Cerebellar nuclear complex (tissue), 1 donor: ENCODE measurements around the gene ECE1.
"Not testable (repeated sequence)": the region's sequence is repeated elsewhere in the genome, so short reads cannot be mapped to it uniquely, and the experiment has no call there.

Source experiments
- DNase-seq, 2 experiments: peaks; one replicate each; lab custom pipeline; 2025; lab: John Stamatoyannopoulos, UW

Gene ECE1

GRCh38 chr1:21219674-21220073, 70.6 kb downstream of the ECE1 start:
- no peak for DNase-seq

- DNase-seq, result no peak
Observed at GRCh38 chr1:21217812-21218596, 72.3 kb downstream of the ECE1 start.

GRCh38 chr1:21216835-21217811, 73.1 kb downstream of the ECE1 start:
- DNase-seq, result no peak

GRCh38 chr1:21212126-21212525, 78.1 kb downstream of the ECE1 start:
- no peak for DNase-seq

- not testable (repeated sequence) for DNase-seq
Observed at GRCh38 chr1:21208137-21208700, 82.0 kb downstream of the ECE1 start.

GRCh38 chr1:21206117-21206516, 84.1 kb downstream of the ECE1 start:
- no peak for DNase-seq

- DNase-seq, result no peak
Observed at GRCh38 chr1:21205416-21205815, 84.8 kb downstream of the ECE1 start.

- DNase-seq, result no peak
Observed at GRCh38 chr1:21201650-21202049, 88.6 kb downstream of the ECE1 start.

GRCh38 chr1:21201238-21201637, 89.0 kb downstream of the ECE1 start:
- not testable (repeated sequence) for DNase-seq

- no peak for DNase-seq
Observed at GRCh38 chr1:21200767-21201166, 89.5 kb downstream of the ECE1 start.

- DNase-seq, result no peak
Observed at GRCh38 chr1:21198929-21199328, 91.3 kb downstream of the ECE1 start.

- DNase-seq, result no peak
Observed at GRCh38 chr1:21192871-21193270, 97.4 kb downstream of the ECE1 start.

- DNase-seq, result no peak
Observed at GRCh38 chr1:21192284-21192683, 98.0 kb downstream of the ECE1 start.

GRCh38 chr1:21190771-21191170, 99.5 kb downstream of the ECE1 start:
- not testable (repeated sequence) for DNase-seq

GRCh38 chr1:21189906-21190500, 100.3 kb downstream of the ECE1 start:
- no peak for DNase-seq

GRCh38 chr1:21189421-21189820, 100.8 kb downstream of the ECE1 start:
- no peak for DNase-seq

- no peak for DNase-seq
Observed at GRCh38 chr1:21188235-21188634, 102.0 kb downstream of the ECE1 start.

GRCh38 chr1:21185221-21185731, 105.0 kb downstream of the ECE1 start:
- DNase-seq, result no peak

- DNase-seq, result no peak
Observed at GRCh38 chr1:21184276-21184675, 106.0 kb downstream of the ECE1 start.

- DNase-seq, result no peak
Observed at GRCh38 chr1:21182181-21182731, 108.0 kb downstream of the ECE1 start.

GRCh38 chr1:21178271-21178670, 112.0 kb downstream of the ECE1 start:
- DNase-seq, result not testable (repeated sequence)
